Memory B cell (primary cell): Measurements from ENCODE around the gene TCF4.

Experiments
- ATAC-seq: fragments of 150-1000 bp; cut with Tn5 transposase; 2 replicates; pipeline ENCODE4 v1.10.0; 2021; ENCODE audit warnings: low read depth, mild to moderate bottlenecking, moderate library complexity
- DNase-seq, 2 donors: peaks; one replicate each; pipeline ENCODE4 v3.0.0; 2022; ENCODE audit warnings: low spot score in 2 of 2
- H3K27ac Mint-ChIP-seq: one replicate; pipeline ENCODE4 v1.8.0; 2022; ENCODE audit warnings: mild to moderate bottlenecking, moderate library complexity, mixed read lengths
- H3K27me3 Mint-ChIP-seq: one replicate; pipeline ENCODE4 v1.8.0; 2022; ENCODE audit warnings: mixed read lengths
- H3K36me3 Mint-ChIP-seq: one replicate; pipeline ENCODE4 v1.8.0; 2022; ENCODE audit warnings: mild to moderate bottlenecking, mixed read lengths
- H3K4me1 Mint-ChIP-seq: one replicate; pipeline ENCODE4 v1.8.0; 2022; ENCODE audit warnings: mixed read lengths
- H3K4me3 Mint-ChIP-seq: one replicate; pipeline ENCODE4 v1.8.0; 2022; ENCODE audit warnings: mild to moderate bottlenecking, moderate library complexity, mixed read lengths
- H3K9me3 Mint-ChIP-seq: one replicate; pipeline ENCODE4 v1.8.0; 2022; ENCODE audit warnings: mixed read lengths

The TCF4 gene

DNA sequence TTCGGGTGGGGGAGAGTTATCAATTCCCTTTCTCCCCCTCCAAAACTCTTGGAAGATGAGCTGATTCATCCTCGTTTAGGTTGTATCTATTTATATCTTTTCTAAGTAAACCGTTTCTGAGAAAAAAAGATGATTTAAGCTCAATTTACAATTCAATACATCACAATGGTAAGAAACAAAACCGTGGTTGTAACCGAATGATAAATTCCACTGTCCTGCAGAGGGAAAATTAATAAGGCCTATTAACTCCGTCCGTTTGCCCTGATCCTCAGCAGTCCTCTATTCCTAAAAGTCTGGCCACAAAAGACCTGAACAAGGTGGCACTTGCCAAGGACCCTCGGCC is 286.2 kb downstream of the TCF4 start:
- Mint-ChIP-seq H3K27ac (peak overlapping the region; percentile 36), H3K4me1 (peaks cover 66% of the 10 kb centered on the region), H3K9me3 (no peaks in the 10 kb centered on the region), H3K4me3 (peak overlapping the region; percentile 78), H3K36me3 (peaks cover 25% of the 10 kb centered on the region), H3K27me3 (no peaks in the 10 kb centered on the region)
- ATAC-seq: peak; percentile 11
- DNase-seq: no peak

- Mint-ChIP-seq H3K27ac (peak overlapping the region; percentile 36), H3K4me3 (peak overlapping the region; percentile 67), H3K27me3 (no peaks in the 10 kb centered on the region), H3K4me1 (peaks cover 73% of the 10 kb centered on the region), H3K9me3 (no peaks in the 10 kb centered on the region), H3K36me3 (peaks cover 27% of the 10 kb centered on the region)
- ATAC-seq (no peak), DNase-seq (no peak)
Observed at GRCh38 chr18:55300936-55301531, 287.0 kb downstream of the TCF4 start.

GRCh38 chr18:55300421-55300935 is 287.5 kb downstream of the TCF4 start:
- peaks cover 72% of the 10 kb centered on the region for H3K4me1 Mint-ChIP-seq
- H3K36me3 Mint-ChIP-seq: peaks cover 30% of the 10 kb centered on the region
- DNase-seq (no peak), ATAC-seq (no peak)
- H3K9me3 Mint-ChIP-seq: no peaks in the 10 kb centered on the region
- H3K27me3 Mint-ChIP-seq: no peaks in the 10 kb centered on the region
- peak overlapping the region; percentile 67 for H3K4me3 Mint-ChIP-seq
- H3K27ac Mint-ChIP-seq: peak overlapping the region; percentile 36

- ATAC-seq (no peak), DNase-seq (no peak)
- Mint-ChIP-seq H3K27ac (peak overlapping the region; percentile 36), H3K9me3 (no peaks in the 10 kb centered on the region), H3K27me3 (no peaks in the 10 kb centered on the region), H3K4me1 (peaks cover 65% of the 10 kb centered on the region), H3K36me3 (peaks cover 26% of the 10 kb centered on the region), H3K4me3 (no peak overlapping the region)
Observed at GRCh38 chr18:55296778-55297177, 291.2 kb downstream of the TCF4 start.

DNA sequence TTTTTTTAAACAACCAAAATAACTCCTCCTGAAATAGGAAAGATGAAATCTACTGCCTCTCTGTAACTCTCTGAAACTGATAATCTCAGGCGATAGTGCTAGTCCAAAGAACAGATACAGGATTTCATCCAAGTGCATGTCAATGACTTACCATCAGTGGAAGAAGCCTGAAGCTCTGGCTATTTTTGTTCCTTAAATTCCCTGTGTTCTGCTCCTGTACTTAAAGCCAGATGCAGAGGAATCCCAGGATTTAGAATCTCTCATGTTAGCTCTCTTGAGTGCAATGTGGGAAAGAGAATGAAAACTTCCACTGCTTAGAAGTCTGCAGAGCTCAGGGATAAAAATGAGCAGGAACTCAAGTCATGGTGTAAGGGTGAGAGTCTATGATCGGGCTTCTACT is 291.9 kb downstream of the TCF4 start:
- Mint-ChIP-seq H3K4me1 (peaks cover 68% of the 10 kb centered on the region), H3K9me3 (no peaks in the 10 kb centered on the region), H3K27me3 (no peaks in the 10 kb centered on the region), H3K4me3 (no peak overlapping the region), H3K27ac (peak overlapping the region; percentile 36), H3K36me3 (peaks cover 28% of the 10 kb centered on the region)
- ATAC-seq: no peak
- DNase-seq: no peak

GRCh38 chr18:55290898-55291297 is 297.1 kb downstream of the TCF4 start:
- Mint-ChIP-seq H3K27ac (peak overlapping the region; percentile 86), H3K4me3 (no peak overlapping the region), H3K36me3 (peaks cover 18% of the 10 kb centered on the region), H3K4me1 (peaks cover 66% of the 10 kb centered on the region), H3K27me3 (no peaks in the 10 kb centered on the region), H3K9me3 (no peaks in the 10 kb centered on the region)
- ATAC-seq: no peak
- no peak for DNase-seq

GRCh38 chr18:55289775-55290174 is 298.2 kb downstream of the TCF4 start:
- ATAC-seq: peak; percentile 71
- H3K27ac Mint-ChIP-seq: peak overlapping the region; percentile 86
- peaks cover 64% of the 10 kb centered on the region for H3K4me1 Mint-ChIP-seq
- no peaks in the 10 kb centered on the region for H3K27me3 Mint-ChIP-seq
- peaks cover 12% of the 10 kb centered on the region for H3K36me3 Mint-ChIP-seq
- DNase-seq: no peak
- H3K4me3 Mint-ChIP-seq: no peak overlapping the region
- H3K9me3 Mint-ChIP-seq: no peaks in the 10 kb centered on the region

GRCh38 chr18:55289048-55289447 is 298.9 kb downstream of the TCF4 start:
- Mint-ChIP-seq H3K27me3 (no peaks in the 10 kb centered on the region), H3K4me1 (peaks cover 65% of the 10 kb centered on the region), H3K27ac (peak overlapping the region; percentile 67), H3K9me3 (no peaks in the 10 kb centered on the region), H3K36me3 (peaks cover 10% of the 10 kb centered on the region), H3K4me3 (no peak overlapping the region)
- no peak for DNase-seq
- no peak for ATAC-seq

DNA sequence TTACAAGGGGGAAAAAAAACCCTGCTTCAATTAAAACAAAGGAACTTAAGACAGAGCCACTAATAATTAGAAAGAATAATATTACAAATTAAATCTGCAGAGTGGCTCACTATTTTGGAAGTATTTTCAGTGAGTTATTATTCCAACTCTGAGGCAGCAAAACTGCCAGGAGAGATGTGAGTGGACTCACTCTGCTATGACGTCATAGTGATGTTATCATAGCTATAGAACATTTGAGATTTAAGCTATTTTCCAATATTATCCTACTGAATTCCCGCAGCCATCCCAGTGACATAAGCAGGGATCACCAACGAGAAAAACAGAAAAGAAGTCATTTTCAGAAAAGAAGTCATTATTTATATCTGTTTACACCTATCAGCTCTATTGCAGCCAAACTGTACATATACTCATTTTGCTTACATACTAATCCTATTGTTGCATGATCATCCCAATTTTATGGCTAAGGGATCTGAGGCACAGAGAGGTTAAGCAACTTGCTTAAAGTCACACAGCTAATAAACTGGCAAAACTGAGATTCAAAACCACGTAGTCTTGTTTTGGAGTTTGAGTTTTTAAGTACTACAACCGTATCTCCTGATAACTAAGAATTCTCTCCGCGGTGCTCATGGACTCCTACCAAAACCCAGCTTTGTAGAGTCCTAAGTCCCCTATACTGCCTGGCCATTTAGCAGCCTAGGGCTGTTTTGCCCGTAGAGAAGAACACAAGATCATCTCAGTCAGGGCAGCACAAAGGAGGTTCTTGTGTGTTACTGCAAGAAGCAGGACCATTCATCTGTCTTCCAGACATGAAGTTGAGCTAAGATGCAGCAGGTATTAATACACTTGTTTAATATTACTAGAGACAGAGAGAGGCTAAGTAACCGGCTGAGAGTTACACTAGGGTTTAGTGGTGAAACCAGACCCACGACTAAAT is 299.8 kb downstream of the TCF4 start:
- Mint-ChIP-seq H3K27ac (peak overlapping the region; percentile 86), H3K36me3 (peaks cover 13% of the 10 kb centered on the region), H3K9me3 (no peaks in the 10 kb centered on the region), H3K27me3 (no peaks in the 10 kb centered on the region), H3K4me1 (peaks cover 63% of the 10 kb centered on the region), H3K4me3 (no peak overlapping the region)
- DNase-seq: no peak
- ATAC-seq: no peak

- H3K4me3 Mint-ChIP-seq: peak overlapping the region; percentile 6
- peaks cover 61% of the 10 kb centered on the region for H3K4me1 Mint-ChIP-seq
- H3K9me3 Mint-ChIP-seq: no peaks in the 10 kb centered on the region
- ATAC-seq (peak; percentile 18), DNase-seq (no peak)
- H3K36me3 Mint-ChIP-seq: peaks cover 17% of the 10 kb centered on the region
- H3K27me3 Mint-ChIP-seq: no peaks in the 10 kb centered on the region
- peak overlapping the region; percentile 86 for H3K27ac Mint-ChIP-seq
Observed at GRCh38 chr18:55287149-55287806, 300.7 kb downstream of the TCF4 start.

DNA sequence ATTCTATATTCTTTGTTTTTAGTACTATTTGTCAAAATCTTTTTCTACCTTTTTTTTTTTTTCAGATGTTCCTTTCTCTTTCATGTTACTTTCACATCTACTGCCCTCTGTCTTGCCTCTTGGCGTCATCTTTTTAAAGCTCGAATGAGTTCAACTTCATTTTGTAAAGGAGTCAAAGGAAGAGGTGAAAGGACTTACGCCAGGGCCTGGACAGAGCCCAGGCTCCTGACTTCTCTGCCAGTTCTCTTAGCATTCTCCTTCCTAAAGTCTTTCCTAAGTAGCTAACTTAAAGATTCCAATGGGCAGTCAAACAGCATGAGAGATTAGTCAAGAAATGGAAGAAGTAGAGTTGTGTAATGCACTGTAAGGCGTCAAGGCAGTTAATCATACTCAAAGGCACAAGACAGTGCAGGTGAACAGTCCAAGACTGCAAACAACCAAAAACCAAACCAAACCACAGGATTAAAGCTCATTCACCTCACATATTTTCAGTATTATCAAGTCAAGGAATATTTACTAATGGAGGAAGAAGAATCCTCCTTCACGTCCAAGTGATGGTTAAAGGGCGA is 301.7 kb downstream of the TCF4 start:
- H3K36me3 Mint-ChIP-seq: peaks cover 14% of the 10 kb centered on the region

GRCh38 chr18:55284614-55285013 is 303.4 kb downstream of the TCF4 start:
- H3K4me1 Mint-ChIP-seq: peaks cover 46% of the 10 kb centered on the region
- ATAC-seq: no peak
- DNase-seq: no peak
- no peaks in the 10 kb centered on the region for H3K27me3 Mint-ChIP-seq
- H3K27ac Mint-ChIP-seq: peak overlapping the region; percentile 86
- H3K4me3 Mint-ChIP-seq: no peak overlapping the region
- H3K9me3 Mint-ChIP-seq: no peaks in the 10 kb centered on the region
- H3K36me3 Mint-ChIP-seq: peaks cover 18% of the 10 kb centered on the region

More for the DNA sequence above, 301.7 kb downstream of the TCF4 start:
- H3K9me3 Mint-ChIP-seq: no peaks in the 10 kb centered on the region
- peak overlapping the region; percentile 36 for H3K4me3 Mint-ChIP-seq
- DNase-seq (no peak), ATAC-seq (peak; percentile 38)
- H3K27ac Mint-ChIP-seq: peak overlapping the region; percentile 86
- H3K27me3 Mint-ChIP-seq: no peaks in the 10 kb centered on the region
- H3K4me1 Mint-ChIP-seq: peaks cover 56% of the 10 kb centered on the region

DNA sequence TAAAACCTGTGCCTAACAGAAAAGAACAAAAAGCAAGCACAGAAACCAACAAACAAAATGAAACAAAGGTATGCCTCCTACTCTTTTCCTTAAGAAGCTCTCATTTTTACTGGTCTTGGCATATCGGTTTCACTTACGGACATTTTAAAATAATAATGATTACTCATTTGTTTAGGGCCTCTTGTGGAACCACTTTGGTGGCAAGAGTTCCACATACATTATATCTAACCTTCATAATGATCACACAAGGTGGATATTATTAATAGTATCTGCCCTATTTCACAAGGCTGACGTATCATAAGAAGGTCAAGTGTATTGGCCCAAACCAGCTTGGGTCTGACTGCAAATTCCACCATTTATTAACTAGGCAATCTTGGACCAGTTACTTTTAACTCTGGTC is 304.7 kb downstream of the TCF4 start:
- ATAC-seq (no peak), DNase-seq (no peak)
- no peaks in the 10 kb centered on the region for H3K27me3 Mint-ChIP-seq
- peaks cover 22% of the 10 kb centered on the region for H3K36me3 Mint-ChIP-seq
- H3K9me3 Mint-ChIP-seq: no peaks in the 10 kb centered on the region
- peak overlapping the region; percentile 89 for H3K27ac Mint-ChIP-seq
- peaks cover 34% of the 10 kb centered on the region for H3K4me1 Mint-ChIP-seq
- no peak overlapping the region for H3K4me3 Mint-ChIP-seq

DNA sequence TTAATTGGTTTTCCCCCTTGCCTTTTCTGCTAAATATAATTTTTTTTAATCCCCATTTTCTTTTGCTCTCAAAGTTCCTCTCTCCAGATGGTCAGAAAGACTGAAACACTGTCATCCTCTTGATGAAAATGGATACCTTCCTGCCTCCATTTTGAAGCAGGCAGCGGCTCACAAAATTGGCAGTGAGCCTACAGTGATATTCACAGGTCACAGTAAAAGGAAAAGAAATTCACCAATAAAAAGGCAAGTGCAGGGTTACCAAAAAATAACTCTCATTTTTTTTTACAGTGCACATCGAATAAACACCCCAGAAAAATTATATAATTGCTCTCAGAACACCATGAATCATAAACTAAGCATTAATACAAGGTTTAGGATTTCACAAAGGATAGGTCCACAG is 307.5 kb downstream of the TCF4 start:
- ATAC-seq (no peak), DNase-seq (no peak)
- H3K27ac Mint-ChIP-seq: peak overlapping the region; percentile 78
- peaks cover 20% of the 10 kb centered on the region for H3K4me1 Mint-ChIP-seq
- H3K27me3 Mint-ChIP-seq: no peaks in the 10 kb centered on the region
- H3K36me3 Mint-ChIP-seq: peaks cover 21% of the 10 kb centered on the region
- H3K4me3 Mint-ChIP-seq: no peak overlapping the region
- no peaks in the 10 kb centered on the region for H3K9me3 Mint-ChIP-seq
